ENCODE data around the gene ELL. TPM values are rescaled to one million over a fixed set of nuclear protein-coding genes. Genes with fewer than 3 reads are reported as not detected.

The ELL gene
- total and polyA plus RNA-seq, 9 of the 15 experiments (the other 6 are each of a cell fraction or from before 2014, with no cell fraction given), result 0.24 to 22.5 (median 4.1) TPM

DNA sequence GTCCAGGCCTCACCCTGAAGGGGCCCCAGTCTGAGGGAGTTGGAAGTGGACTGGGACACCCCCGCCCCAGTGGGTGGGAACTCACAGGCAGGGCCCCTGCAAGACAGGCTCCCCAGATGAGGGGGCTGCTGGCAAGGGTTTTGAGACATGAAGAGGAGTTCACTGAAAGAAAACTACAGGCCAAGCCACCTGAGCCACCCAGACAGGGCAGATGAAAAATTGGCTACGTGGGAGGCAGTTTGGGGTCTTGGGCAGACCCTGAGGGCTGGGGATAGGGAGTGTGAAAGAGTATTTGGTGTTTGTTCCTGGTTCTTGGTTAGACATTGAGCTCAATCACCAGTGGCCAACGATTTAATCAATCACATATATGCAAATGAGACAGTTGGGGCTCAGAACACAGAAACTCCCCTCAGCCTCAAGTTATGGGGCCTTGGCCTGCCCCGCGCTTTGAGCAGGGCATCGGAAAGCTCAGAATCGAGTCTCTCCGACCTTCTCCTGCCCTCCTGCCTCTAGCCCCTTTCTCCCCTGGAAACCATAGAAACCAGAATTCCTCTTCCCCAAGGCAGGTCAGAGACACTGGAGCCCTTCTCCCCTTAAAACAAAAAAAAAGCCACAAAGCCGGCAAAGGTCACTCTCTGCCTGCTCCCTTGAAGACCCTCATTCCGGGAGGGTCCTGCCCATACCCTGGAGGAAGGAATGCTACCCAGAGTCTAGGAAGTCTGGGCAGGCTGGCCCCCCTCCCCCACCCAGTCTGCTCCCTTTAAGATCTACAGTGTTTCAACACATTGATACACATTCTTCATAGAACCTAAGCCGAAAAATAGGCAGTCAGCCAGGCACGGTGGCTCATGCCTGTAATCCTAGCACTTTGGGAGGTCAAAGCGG, 82.6 kb downstream of the ELL start (continued):
- TF ChIP-seq MXI1 (IDR thresholded peaks at IDR 0.05; ENCODE audit: low read depth, low read length) (no peak), POLR2AphosphoS2 (IDR thresholded peaks at IDR 0.05; ENCODE audit: low read length) (peak; percentile 25; the same call in 1 of the 2 replicates), ZNF274 (IDR thresholded peaks at IDR 0.05; ENCODE audit: borderline replicate concordance, low read depth, low read length) (no peak), PHTF2 (CRISPR knock-in tag; IDR thresholded peaks at IDR 0.05) (no peak), FOXM1 (IDR thresholded peaks at IDR 0.05; ENCODE audit: low read depth) (0 out of 2 replicates have a peak, but pooled peaks have one; percentile 9), FOXM1 (CRISPR knock-in tag; IDR thresholded peaks at IDR 0.05; ENCODE audit: low read depth) (no peak), CBX1 (IDR thresholded peaks at IDR 0.05; ENCODE audit: low read depth) (no peak; the same call in 1 of the 2 replicates), GTF2E2 (tag; IDR thresholded peaks at IDR 0.05) (0 out of 2 replicates have a peak, but pooled peaks have one; percentile 36), MYC (IDR thresholded peaks at IDR 0.05; ENCODE audit: low read depth, low read length) (no peak), MYC (CRISPR knock-in tag; IDR thresholded peaks at IDR 0.05; ENCODE audit: borderline replicate concordance, low read depth) (no peak), KLF16 (IDR thresholded peaks at IDR 0.05) (no peak), MTA3 (IDR thresholded peaks at IDR 0.05; ENCODE audit: borderline replicate concordance) (0 out of 2 replicates have a peak, but pooled peaks have one; percentile 56), SAFB2 (IDR thresholded peaks at IDR 0.05; ENCODE audit: borderline replicate concordance, low read depth, low read length, severe bottlenecking) (no peak), NELFE (IDR thresholded peaks at IDR 0.05; ENCODE audit: insufficient read depth, insufficient read length) (no peak)
- TF ChIP-seq, protein P1, sequence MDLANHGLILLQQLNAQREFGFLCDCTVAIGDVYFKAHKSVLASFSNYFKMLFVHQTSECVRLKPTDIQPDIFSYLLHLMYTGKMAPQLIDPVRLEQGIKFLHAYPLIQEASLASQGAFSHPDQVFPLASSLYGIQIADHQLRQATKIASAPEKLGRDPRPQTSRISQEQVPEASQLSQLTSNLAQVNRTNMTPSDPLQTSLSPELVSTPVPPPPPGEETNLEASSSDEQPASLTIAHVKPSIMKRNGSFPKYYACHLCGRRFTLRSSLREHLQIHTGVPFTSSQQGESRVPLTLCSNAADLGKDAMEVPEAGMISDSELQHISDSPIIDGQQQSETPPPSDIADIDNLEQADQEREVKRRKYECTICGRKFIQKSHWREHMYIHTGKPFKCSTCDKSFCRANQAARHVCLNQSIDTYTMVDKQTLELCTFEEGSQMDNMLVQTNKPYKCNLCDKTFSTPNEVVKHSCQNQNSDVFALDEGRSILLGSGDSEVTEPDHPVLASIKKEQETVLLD (IDR thresholded peaks at IDR 0.05), result no peak
- TF ChIP-seq, protein P2, sequence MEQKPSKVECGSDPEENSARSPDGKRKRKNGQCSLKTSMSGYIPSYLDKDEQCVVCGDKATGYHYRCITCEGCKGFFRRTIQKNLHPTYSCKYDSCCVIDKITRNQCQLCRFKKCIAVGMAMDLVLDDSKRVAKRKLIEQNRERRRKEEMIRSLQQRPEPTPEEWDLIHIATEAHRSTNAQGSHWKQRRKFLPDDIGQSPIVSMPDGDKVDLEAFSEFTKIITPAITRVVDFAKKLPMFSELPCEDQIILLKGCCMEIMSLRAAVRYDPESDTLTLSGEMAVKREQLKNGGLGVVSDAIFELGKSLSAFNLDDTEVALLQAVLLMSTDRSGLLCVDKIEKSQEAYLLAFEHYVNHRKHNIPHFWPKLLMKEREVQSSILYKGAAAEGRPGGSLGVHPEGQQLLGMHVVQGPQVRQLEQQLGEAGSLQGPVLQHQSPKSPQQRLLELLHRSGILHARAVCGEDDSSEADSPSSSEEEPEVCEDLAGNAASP (IDR thresholded peaks at IDR 0.05), result no peak
- TF ChIP-seq, protein P3, sequence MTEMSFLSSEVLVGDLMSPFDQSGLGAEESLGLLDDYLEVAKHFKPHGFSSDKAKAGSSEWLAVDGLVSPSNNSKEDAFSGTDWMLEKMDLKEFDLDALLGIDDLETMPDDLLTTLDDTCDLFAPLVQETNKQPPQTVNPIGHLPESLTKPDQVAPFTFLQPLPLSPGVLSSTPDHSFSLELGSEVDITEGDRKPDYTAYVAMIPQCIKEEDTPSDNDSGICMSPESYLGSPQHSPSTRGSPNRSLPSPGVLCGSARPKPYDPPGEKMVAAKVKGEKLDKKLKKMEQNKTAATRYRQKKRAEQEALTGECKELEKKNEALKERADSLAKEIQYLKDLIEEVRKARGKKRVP (CRISPR knock-in tag; IDR thresholded peaks at IDR 0.05), result 0 out of 2 replicates have a peak, but pooled peaks have one; percentile 21
